ENCODE data around the gene TEC.
"Not testable (repeated sequence)": the region's sequence is repeated elsewhere in the genome, so short reads cannot be mapped to it uniquely, and the experiment has no call there.

- TF ChIP-seq CTCF (optimal IDR thresholded peaks at IDR 0.05 in 1 of 3, IDR thresholded peaks at IDR 0.05 in 1 of 3, conservative IDR thresholded peaks at IDR 0.05 in 1 of 3; ENCODE audit: extremely low read depth in 1 of 3, insufficient read depth in 2 of 3, low read length in 3 of 3); EZH2 (IDR thresholded peaks at IDR 0.05; ENCODE audit: low read length): not testable (repeated sequence)
Measured at GRCh38 chr4:48186394-48186793, 83.2 kb downstream of the TEC start.

All from keratinocyte (primary cell).